NCI-H1417 (cell line): ENCODE data around the gene AFG1L.
"Not testable (repeated sequence)": the region's sequence is repeated elsewhere in the genome, so short reads cannot be mapped to it uniquely, and the experiment has no call there.

Source experiments
- DNase-seq, 3 experiments: peaks; one replicate each; lab custom pipeline; 2025; lab: John Stamatoyannopoulos, UW

The AFG1L gene

GRCh38 chr6:108416047-108416833 is 121.4 kb downstream of the AFG1L start:
- DNase-seq: not testable (repeated sequence)

DNA sequence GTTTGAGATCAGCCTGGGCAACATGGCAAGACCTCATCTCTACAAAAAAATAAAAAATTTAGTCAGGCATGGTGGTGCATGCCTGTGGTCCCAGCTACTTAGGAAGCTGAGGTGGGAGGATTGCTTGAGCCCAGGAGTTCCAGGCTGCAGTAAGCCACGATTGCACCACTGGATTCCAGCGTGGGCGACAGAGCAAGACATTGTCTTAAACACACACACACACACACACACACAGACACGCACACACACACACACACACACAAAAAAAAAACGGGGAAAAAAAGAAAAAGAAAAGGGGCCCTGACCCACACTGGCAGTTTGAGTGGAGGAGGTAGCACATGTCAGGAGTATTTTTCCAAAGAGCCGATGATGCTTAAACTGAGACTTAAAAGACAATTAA is 122.2 kb downstream of the AFG1L start:
- DNase-seq: no peak

- no peak for DNase-seq
These were observed 124.6 kb downstream of the AFG1L start for GRCh38 chr6:108419474-108419873.

DNA sequence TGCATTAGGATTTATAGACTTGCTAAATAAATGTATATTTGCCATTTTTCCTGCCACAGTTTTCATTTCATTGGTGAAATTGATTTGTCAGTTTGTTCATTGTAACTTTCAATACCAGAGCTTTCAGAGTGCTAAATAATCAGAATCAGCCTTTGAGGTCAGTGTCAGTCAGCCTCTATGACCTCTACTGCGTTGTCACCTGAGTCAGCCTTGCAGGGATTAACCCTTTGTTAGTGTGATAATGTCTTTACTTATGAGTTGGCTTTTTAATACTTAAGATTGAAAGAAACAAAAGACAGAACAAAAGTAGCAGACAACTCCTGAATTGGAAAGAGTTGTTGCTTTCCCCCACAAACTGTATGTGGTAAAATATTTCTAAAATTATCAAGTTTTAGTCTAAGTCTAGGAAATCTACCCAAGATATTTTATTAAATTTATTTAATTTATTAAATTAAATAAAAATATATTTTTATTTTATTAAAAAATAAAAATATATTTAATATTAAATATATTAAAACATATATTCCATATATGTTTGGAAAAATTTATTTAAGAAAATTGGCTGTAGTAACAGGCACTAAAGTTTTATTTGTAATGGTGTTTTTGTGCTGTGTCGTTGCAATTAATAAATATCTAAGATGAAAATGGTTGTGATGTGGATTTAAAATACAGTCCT is 125.2 kb downstream of the AFG1L start:
- no peak for DNase-seq

GRCh38 chr6:108421366-108421765 is 126.5 kb downstream of the AFG1L start:
- DNase-seq: no peak

DNA sequence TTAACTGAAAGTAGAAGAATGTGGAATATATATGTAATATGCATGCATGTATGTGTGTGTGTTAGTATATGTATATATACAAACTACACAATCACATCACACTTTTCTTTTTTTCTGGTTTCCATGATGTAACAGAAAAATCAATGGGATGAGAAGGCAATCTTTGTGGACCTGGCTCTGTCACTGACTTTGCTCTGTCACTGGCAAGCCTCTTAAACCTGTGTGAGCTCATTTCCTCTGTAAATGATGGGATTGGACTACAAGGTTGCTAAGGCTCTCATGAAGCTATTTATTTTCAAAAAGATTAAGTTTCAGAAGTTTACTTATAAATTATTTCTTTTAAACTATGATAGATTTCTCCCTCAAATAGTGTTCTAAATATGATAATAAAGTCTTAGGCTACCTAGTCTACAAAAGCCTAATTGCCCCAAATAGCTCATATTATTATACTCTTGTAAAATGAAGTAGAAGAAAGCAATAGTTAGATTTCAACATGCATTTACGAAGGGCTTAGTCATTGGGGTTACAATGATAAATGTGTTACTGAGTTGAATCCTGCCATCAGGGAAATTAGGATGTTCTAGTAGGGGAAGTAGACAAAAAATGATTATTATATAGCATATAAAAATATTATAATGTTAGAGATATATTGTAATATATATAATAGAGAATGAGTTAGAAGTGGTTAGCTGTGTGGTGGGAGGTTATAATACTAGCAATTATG is 129.3 kb downstream of the AFG1L start:
- DNase-seq: peak in 1 of 3 experiments; percentile 15

GRCh38 chr6:108425428-108425827 is 130.6 kb downstream of the AFG1L start:
- no peak for DNase-seq

DNA sequence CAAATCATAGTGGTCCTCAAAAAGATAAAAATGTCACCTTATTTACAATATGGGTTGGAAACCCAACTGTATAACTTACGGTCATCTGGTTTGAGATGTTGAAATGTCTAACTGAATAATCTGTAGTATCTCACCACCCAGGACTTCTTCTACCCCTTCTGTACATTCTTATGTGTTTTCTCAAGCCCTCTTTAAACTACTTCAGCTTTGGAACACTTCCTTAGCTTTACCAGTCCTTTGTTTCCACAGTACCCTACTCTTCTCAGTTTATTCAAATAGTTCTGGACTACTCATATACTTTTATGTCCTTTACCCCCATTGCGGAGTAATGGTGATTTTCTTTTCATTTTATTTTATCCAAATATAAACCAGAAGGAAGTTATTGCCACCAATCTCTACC is 137.3 kb downstream of the AFG1L start:
- no peak for DNase-seq

DNA sequence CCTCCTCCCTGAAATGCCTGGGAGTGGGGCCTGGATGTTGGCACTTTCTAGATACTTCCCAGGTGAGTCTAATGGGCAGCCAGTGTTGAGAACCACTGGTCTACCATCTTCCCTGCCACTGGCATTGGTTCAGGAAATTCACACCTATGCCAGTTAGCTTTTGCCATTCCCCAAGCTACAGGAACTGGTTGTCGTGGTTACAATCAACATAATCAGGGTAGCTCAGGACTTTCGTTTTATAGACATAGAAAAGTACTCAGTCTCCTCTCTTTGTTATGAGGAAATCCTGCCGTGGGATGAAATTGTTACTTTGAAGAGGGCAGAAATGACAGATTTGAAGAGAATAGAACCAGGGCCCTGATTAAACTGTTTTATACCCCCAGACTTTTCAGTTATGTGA is 137.9 kb downstream of the AFG1L start:
- DNase-seq: no peak

DNA sequence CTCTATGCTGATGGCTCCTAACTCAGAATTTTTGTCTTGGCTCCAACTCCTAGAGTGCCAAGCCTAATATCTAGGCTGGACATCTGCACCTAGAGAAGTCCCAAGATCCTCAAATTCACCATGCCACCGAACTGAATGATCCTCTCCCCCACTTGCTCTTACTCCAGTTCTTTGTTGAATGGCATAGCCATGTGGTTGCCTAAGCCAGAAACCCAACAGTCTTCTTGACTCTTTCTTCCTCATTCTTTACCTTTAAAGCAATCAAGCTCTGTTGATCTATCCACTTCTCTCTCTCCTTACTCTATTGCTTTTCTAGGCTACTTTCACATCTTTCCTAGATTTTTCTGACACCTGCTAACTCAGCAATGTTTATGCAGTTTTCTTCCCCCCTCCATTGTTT is 139.4 kb downstream of the AFG1L start:
- DNase-seq: no peak

DNA sequence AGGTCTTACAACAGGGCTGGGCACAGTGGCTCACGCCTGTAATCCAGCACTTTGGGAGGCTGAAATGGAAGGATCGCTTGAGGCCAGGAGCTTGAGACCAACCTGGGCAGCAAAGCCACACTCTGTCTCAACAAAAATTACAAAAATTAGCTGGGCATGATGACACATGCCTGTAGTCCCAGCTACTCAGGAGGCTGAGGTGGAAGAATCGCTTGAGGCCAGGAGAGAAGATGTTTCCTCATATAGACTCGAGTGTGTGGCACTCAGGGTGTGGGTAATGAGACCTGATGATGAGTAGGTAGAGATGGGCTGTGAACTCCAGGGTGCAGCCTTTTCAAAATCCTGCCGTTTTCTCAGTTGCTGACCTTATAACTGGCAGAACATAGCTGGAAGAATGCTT is 140.5 kb downstream of the AFG1L start:
- DNase-seq: no peak

GRCh38 chr6:108436771-108437170 is 141.9 kb downstream of the AFG1L start:
- no peak for DNase-seq

- DNase-seq: no peak
These were observed 143.0 kb downstream of the AFG1L start for GRCh38 chr6:108437821-108438220.

DNA sequence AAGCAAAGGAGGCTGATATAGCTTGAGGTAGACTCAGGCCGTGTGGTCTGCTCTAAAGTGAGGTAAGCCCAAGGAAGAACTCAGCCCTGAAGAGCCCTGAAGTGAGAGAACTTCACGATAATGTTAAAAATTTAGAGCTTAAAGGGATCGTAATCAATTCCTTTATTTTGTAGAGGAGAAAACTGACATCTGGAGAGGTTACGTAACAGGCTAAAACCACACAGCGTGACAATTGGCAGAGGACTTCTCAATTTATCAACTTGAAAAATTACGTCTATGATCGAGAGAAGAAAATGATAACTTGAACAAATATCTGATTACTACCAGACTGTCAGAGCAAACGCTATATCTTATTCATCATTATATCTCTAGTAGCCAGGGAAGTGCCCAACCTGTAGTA is 144.1 kb downstream of the AFG1L start:
- DNase-seq: no peak

DNA sequence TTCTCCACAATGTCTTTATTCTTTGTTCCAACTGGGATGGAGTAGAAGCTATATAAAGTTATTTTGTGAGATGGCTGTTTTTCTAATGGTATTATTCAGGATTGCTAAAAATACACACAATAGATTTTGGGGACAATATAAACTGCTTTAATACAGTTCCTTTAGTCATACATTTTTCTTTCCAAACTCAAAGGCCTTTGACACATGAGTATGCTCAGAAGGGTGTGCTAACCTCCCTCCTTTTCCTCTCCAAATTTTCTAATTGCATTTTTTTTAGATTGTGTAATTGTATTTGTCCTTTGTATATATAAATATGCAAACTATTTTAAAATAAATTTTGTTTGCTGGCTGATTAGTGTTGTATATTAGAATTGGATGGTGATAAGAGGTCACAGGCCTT is 146.3 kb downstream of the AFG1L start:
- DNase-seq: no peak

GRCh38 chr6:108442770-108443520 is 148.1 kb downstream of the AFG1L start:
- DNase-seq: no peak

GRCh38 chr6:108446629-108447150 is 151.8 kb downstream of the AFG1L start:
- DNase-seq: no peak

DNA sequence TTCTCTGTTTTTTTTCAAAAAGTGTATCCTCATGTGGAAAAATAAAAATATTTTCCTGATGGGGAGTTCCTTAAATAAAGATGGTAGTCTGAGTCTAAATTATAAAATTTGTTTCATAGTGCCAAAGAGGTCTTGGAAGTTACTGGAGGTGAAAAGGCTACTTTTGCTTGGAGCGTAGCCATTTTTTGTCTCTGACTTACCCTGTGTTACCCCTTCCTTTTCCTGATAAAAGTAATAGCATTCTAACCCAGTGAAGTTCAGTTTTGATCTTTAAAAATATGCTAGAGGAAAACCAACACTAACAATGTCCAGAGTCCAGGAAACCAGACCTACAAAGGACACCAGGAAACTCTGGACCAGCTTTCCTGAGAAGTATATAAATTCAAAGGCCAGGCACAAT is 153.6 kb downstream of the AFG1L start:
- no peak for DNase-seq

DNA sequence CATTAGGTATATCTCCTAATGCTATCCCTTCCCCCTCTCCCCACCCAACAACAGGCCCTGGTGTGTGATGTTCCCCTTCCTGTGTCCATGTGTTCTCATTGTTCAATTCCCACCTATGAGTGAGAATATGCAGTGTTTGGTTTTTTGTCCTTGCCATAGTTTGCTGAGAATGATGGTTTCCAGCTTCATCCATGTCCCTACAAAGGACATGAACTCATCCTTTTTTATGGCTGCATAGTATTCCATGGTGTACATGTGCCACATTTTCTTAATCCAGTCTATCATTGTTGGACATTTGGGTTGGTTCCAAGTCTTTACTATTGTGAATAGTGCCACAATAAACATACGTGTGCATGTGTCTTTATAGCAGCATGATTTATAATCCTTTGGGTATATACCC is 154.9 kb downstream of the AFG1L start:
- DNase-seq: not testable (repeated sequence)

GRCh38 chr6:108451816-108452215 is 157.0 kb downstream of the AFG1L start:
- DNase-seq: no peak

- no peak for DNase-seq
These were observed 157.9 kb downstream of the AFG1L start for GRCh38 chr6:108452711-108453195.
